ENCODE measurements around the gene ALOX15B.

The ALOX15B gene

DNA sequence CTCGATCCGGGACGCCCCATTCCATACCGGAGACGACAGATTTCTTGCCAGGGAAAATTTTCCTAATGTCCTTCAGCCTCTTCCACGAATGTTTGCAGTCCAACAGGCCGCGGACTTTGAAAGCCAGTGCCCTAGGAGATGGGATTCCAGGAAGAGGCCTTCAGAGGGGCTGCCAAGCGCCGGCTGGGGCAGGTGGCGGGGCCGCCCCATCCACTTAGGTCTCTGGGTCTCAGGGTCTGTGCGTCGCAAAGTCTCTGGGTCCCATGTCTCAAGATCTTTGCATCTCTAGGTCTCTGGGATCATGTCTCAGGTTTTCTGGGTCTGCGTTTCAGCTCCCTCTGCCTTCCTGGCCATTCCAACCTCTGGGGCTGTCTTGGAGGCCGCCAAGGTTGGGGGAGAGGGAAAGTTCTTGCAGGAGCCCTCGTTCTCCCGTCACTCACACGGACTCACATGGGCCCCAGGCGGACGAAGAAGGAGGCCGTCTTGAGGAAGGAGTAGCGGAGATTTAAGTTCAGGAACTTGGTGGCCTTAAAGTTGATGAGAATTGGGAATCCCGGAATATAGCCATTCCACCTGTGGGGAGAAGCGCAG lies 41.4 kb downstream of the ALOX15B start:
- DNase-seq (ENCODE audit: low read depth): no peak

DNA sequence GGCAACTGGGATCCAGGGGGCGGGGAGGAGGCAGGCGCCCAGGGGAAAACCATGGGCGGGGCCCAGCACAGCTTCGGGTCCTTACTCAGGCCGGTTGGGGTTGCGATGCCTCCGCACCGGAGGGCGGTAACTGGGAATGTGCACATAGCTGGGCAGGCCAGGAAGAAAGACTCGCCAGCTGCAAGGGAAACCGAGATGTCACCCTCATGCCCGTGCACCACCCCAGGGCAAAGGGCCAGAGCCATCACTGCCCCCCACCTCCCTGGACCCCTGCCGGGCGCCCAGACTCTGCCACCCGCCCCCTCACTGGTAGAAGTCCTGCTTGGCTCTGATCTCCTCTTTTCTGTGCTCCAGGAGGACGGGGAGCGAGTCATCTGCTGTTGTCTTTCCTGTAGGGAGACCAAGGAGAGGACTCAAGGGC lies 42.0 kb downstream of the ALOX15B start:
- DNase-seq (ENCODE audit: low read depth): no peak

DNA sequence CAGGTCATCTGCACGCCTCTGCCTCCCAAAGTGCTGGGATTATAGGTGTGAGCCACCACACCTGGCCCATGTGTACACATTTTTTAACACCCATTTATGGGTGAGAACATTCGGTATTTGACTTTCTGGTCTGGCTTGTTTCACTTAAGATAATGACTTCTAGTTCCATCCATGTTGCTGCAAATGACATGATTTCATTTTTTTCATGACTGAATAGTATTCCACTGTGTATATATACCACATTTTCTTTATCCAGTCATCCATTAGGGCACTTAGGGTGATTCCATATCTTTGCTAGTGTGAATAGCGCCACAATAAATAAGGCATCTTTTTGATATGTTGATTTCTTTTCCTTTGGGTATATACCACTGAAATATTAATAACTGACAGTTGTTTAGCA lies 43.0 kb downstream of the ALOX15B start:
- no peak for DNase-seq (ENCODE audit: low read depth)

DNA sequence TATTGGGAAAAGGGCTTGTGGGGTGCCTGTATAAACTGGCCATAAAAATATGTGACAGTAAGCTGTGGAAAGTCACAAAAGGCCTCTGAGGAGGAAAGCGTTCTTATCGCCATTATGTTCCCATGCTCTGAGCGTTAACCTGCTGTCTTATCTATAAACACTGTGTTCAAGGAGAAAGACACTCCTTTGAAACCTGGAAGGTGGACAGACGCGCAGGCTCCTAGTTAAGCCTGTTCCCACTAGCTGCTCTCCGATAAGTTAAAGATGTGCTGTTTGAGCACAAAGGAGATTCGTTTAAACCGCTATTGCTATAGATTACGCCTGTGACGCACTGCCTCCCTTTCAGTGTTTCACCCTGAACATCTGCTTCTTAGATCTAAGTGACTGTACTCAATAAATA lies 43.4 kb downstream of the ALOX15B start:
- no peak for DNase-seq (ENCODE audit: low read depth)

DNA sequence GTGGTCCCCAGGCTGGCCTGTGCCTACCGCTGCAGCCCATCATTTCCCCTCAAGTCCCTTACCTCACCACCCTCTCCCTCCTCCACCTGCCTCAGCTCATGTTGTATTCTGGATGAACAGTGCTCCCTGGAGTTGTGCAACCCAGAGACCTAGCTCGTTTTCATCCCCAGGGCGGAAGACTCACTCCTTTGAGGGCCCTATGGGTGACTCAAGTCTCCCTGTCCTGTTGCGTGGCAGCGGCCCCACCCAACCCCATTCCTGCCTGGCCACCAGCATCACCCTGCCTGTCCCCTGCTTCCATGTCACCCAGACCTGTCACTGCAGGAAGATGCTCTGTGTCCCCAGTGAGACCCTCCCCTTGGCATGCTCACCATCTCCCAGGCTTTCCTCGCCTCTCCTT lies 45.4 kb downstream of the ALOX15B start:
- no peak for DNase-seq (ENCODE audit: low read depth)

DNA sequence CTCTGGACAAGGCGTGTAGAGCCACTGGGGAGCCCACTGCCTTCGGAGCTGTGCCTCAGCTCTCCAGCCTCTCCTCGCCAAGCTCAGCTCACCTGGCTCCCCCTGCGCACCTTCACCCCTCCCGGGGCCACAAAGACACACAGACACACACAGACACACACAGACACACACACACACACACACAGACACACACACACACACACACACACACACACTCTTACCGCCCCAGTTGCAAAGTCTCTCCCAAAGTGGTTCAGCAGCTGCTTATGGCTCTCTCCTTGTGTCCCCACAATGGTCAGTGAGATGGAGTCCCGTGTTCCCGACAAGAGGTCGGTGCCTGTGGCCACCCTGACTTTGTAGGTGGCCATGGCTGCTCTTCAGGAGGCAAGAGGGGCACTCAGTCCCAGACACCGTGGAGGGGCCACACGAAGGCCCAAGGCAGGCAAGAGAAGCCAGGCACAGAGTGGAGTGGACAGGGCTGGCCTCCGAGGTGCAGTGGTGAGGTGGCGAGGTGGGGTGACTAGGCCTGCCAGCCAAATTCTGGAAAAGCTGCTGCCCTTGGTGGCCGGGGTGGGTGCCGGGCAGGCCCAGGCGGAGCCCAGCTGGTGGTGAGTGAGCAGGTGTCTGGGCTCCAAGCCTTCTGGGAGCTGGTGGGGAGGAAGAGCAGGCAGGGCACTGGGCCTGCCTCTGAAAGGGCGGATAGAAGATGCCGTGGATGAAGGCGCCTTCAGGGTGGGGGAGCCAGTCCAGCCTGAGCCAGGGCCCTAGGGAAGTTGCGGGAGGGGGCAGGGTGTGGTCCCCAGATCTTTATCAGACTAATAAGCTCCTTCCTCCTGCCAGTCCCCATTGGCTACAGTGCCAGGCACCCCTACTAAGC lies 48.5 kb downstream of the ALOX15B start, which contains the start of gene ALOX12B:
TSS of gene ALOX12B (minus strand) at position 642 of the 877 bp plus-strand sequence. CDS start at position 368, 274 bp downstream.
- no peak for DNase-seq (ENCODE audit: low read depth)

DNA sequence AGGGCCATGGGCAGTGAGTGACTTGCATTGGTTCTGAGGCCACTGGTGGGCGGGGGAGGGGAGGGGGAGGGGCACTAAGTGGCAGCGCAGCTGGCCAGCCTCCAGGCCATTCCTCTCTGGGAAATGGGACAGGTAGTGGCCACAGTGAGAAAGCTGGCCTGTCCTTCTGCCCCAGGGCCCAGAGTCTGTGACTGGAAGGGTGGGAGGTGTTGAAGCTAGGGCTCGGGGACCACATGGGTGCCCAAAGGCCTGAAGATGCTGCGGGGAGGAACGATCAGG lies 49.0 kb downstream of the ALOX15B start:
- DNase-seq (ENCODE audit: low read depth): no peak

DNA sequence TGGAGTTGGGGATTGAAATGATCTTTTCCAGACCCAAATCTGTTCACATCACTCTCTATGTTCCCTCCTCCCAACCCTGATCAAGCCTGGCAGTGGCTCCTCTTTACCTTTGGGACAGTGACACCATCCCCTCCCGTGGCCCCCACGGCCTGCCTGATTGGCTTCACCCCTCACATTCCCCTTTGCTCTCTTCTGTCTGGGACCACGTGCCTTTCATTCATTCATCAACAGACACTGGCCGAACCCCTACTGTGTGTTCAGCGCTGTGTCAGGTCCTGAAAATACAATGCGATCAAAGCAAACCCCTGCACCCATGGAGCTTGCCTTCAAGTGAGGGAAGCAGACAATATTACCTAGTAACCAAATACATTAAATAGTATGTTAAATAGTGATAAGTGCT lies 50.9 kb downstream of the ALOX15B start:
- no peak for DNase-seq (ENCODE audit: low read depth)

DNA sequence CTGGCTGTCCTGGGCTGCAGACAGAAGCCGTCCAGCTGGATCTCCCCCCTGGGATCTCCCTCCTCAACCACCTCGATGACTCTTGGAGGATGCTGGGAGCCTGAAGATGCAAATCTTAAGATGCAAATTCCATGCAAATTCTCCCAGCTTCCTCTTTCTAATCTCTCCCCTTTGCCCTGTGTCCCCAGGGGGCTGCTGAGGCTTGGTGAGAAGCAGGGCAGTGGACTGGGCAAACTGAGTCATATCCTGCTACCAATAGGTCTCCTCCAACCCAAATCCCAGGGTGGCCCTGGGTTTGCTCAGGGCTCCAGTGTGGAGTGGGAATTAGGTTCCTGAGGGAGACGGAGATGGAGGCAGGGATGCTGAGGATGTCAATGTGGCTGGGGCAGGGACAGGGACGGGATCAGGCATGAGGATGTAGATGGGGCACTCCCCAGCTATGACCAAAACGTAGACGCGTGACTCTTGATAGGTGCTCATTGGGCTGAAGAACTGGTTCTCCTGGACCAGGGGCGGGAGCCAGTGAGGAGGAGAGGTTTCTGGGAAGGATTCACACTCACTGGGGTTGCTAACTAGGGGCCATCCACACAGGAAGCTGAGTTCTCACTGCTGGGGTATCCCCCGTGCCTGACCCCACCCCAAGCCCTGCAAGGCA lies 52.3 kb downstream of the ALOX15B start:
- no peak for DNase-seq (ENCODE audit: low read depth)

DNA sequence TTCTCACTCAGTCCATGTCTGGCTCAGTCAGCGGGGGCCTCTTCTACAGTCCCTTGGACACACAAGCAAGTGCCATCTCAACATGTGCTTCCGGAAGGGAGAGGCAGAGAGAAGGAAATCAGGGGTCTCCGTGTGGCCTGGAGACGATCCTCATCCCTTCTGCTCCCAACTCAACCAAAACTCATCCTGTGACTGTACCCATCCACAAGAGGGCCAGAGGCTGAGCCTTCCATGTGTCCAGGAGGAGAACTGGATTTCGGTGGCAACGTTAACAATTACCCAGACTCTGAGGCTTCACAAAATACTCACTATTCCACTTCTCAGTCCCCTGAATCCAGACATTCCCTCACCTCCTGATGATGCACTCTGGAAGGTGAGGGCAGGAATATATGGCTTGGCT lies 56.5 kb downstream of the ALOX15B start:
- no peak for DNase-seq (ENCODE audit: low read depth)

DNA sequence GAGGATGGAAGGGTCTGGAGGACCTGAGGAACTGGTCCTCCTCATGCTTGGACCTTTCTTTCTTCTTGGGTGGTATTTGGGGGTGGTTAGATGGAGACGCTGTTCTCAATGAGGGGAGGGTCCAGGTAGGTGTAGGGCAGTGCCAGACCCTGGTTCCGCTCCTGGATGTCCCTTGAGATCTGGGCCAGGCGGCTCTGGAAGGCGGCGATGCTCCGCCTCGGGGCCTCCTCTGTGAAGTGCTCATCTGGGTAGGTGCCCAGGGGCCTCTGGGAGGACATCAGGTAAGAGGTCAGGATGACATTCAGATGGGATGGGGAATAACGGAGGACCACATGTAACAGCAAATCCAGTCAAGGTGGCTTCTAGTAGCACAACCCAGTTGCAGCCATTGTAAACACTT lies 57.7 kb downstream of the ALOX15B start:
- DNase-seq (ENCODE audit: low read depth): no peak

Measured in stimulated activated CD8-positive, alpha-beta memory T cell treated with anti-CD3 and anti-CD28 coated beads, Interleukin-15, amount 100 ng/mL, for 1 hour (primary cell).